Keratinocyte (primary cell): Measurements from ENCODE around the gene FBXO8.

Experiments used
- EZH2 ChIP-seq: IDR thresholded peaks from one replicate; pipeline ENCODE4 v1.6.1; 2012; ENCODE audit warnings: inconsistent platforms, mild to moderate bottlenecking, low read length, moderate library complexity
- TF ChIP-seq, protein P1 (sequence below), 3 experiments: IDR thresholded peaks in 1 of 3; conservative IDR thresholded peaks in 1 of 3; optimal IDR thresholded peaks in 1 of 3; 2 replicates in 2 of 3; 3 replicates in 1 of 3; pipeline versions ENCODE3 to v1.5.1; 2011; ENCODE audit warnings: low read length in 3 of 3, mild to moderate bottlenecking in 3 of 3, moderate library complexity in 2 of 3, control low read depth in 1 of 3, inconsistent platforms in 1 of 3; ENCODE audit not compliant: insufficient read depth in 2 of 3; ENCODE audit errors: extremely low read depth in 1 of 3

DNA sequence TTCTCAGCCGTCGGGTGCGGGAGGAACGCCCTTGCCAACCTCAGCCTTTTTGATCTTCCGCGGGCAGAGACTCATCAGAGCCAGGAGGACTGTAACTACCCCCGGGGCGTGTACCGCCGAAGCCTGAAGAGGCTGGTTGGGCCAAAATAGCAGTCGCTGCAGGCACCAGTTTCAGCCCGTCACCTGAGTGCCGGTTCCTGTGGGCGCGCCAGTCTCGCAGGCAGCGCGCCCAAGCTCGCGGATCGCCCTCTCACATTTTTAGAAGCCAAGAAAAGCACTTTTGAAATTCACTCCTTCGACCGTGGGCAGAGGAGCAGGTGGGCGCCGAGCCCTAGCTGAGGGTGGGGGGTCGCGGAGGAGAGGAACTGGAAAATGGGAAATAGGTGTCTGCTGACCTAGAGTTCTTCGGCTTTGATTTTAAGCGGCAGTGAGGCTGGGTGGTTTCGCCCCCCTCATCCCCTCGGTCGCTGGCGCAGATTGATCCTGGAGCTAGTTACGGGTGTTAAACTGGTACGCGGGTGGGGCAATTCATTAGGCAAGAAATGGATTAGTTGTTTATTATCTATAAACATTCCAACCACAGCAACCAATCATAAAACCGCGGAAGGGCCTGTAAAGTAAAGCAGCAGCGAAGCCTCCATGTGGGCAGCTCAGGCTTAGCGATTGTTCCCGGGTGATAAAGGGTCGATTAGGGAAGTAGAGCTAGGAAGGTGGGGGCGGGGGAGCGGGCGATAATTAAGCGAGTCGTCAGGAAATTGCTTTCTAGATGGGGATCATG is 69.2 kb downstream of the FBXO8 start:
- TF ChIP-seq, protein P1, sequence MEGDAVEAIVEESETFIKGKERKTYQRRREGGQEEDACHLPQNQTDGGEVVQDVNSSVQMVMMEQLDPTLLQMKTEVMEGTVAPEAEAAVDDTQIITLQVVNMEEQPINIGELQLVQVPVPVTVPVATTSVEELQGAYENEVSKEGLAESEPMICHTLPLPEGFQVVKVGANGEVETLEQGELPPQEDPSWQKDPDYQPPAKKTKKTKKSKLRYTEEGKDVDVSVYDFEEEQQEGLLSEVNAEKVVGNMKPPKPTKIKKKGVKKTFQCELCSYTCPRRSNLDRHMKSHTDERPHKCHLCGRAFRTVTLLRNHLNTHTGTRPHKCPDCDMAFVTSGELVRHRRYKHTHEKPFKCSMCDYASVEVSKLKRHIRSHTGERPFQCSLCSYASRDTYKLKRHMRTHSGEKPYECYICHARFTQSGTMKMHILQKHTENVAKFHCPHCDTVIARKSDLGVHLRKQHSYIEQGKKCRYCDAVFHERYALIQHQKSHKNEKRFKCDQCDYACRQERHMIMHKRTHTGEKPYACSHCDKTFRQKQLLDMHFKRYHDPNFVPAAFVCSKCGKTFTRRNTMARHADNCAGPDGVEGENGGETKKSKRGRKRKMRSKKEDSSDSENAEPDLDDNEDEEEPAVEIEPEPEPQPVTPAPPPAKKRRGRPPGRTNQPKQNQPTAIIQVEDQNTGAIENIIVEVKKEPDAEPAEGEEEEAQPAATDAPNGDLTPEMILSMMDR (optimal IDR thresholded peaks at IDR 0.05 in 1 of 3, IDR thresholded peaks at IDR 0.05 in 1 of 3, conservative IDR thresholded peaks at IDR 0.05 in 1 of 3; ENCODE audit: extremely low read depth in 1 of 3, insufficient read depth in 2 of 3, low read length in 3 of 3), result no peak
- TF ChIP-seq EZH2, result peak; percentile 79
